Peyer's patch (tissue), 4 donors: ENCODE measurements around the gene CRTAP.

ENCODE experiments used
- CTCF ChIP-seq, 6 experiments: fragments of 450-650 bp in 4 of 6; fragments of 200-600 bp in 2 of 6; sonication (generic) in 1 of 6; IDR thresholded peaks; one replicate each; pipeline ENCODE4 v1.5.1; 2017 to 2019; ENCODE audit warnings: antibody characterized with exemption in 6 of 6, mild to moderate bottlenecking in 3 of 6, moderate library complexity in 1 of 6
- POLR2A ChIP-seq, 2 donors: fragments of 450-650 bp; IDR thresholded peaks; one replicate each; pipeline ENCODE4 v1.5.1; 2017; ENCODE audit warnings: antibody characterized with exemption in 2 of 2, mild to moderate bottlenecking in 2 of 2, moderate library complexity in 2 of 2

GRCh38 chr3:33124638-33125037 lies 10.8 kb downstream of the CRTAP start:
- no peak for TF ChIP-seq CTCF (IDR thresholded peaks at IDR 0.05)
- TF ChIP-seq POLR2A (IDR thresholded peaks at IDR 0.05), result no peak
